Bone marrow (tissue), 2 donors: ENCODE measurements around the gene SLC7A5.
"Not testable (repeated sequence)": the region's sequence is repeated elsewhere in the genome, so short reads cannot be mapped to it uniquely, and the experiment has no call there.

Experiments used
- DNase-seq, 2 donors: peaks; one replicate each; lab custom pipeline; 2025; lab: John Stamatoyannopoulos, UW

SLC7A5 gene

GRCh38 chr16:87888346-87888745 is 19.0 kb upstream of the SLC7A5 start:
- not testable (repeated sequence) for DNase-seq

GRCh38 chr16:87887931-87888330 is 18.6 kb upstream of the SLC7A5 start:
- DNase-seq: peak in 1 of 2 donors; percentile 12

- DNase-seq: not testable (repeated sequence)
Measured at GRCh38 chr16:87885371-87885967, 16.2 kb upstream of the SLC7A5 start.

- DNase-seq: no peak
Measured at GRCh38 chr16:87882436-87883019, 13.2 kb upstream of the SLC7A5 start.

GRCh38 chr16:87881324-87882200 is 12.3 kb upstream of the SLC7A5 start:
- DNase-seq: no peak

GRCh38 chr16:87880117-87880696 is 10.9 kb upstream of the SLC7A5 start:
- no peak for DNase-seq

GRCh38 chr16:87879411-87880013 is 10.2 kb upstream of the SLC7A5 start:
- not testable (repeated sequence) for DNase-seq

GRCh38 chr16:87878704-87879103 is 9.4 kb upstream of the SLC7A5 start:
- DNase-seq: no peak

- no peak for DNase-seq
Measured at GRCh38 chr16:87877942-87878507, 8.7 kb upstream of the SLC7A5 start.

- DNase-seq: no peak
Measured at GRCh38 chr16:87874639-87875427, 5.5 kb upstream of the SLC7A5 start.

- not testable (repeated sequence) for DNase-seq
Measured at GRCh38 chr16:87870418-87871291, 1.3 kb upstream of the SLC7A5 start.

GRCh38 chr16:87869879-87870417 is 641 bp upstream of the SLC7A5 start:
- DNase-seq: not testable (repeated sequence)

GRCh38 chr16:87868254-87869029 is 865 bp downstream of the SLC7A5 start:
- peak; percentile 39 to 81 for DNase-seq

- DNase-seq: not testable (repeated sequence)
Measured at GRCh38 chr16:87865902-87866555, 3.3 kb downstream of the SLC7A5 start.

- no peak for DNase-seq
Measured at GRCh38 chr16:87864331-87864989, 4.8 kb downstream of the SLC7A5 start.

- not testable (repeated sequence) for DNase-seq
Measured at GRCh38 chr16:87863327-87863635, 6.0 kb downstream of the SLC7A5 start.

- not testable (repeated sequence) for DNase-seq
Measured at GRCh38 chr16:87862597-87863326, 6.5 kb downstream of the SLC7A5 start.
